Measurements from ENCODE around the gene SCYL2.
"Not testable (repeated sequence)": the region's sequence is repeated elsewhere in the genome, so short reads cannot be mapped to it uniquely, and the experiment has no call there.

SCYL2 gene
- 51.1 to 113 (median 90.9) reads per million in 9 experiments for total RNA-seq

GRCh38 chr12:100266835-100267602 is at the start of gene SCYL2, which contains the start of gene DEPDC4:
Gene SCYL2 (plus strand): TSS chr12:100267177. CDS start chr12:100282971, 15,794 bp downstream.
Gene DEPDC4 (minus strand): TSS chr12:100267079. CDS start chr12:100267076, 3 bp downstream.
- Mint-ChIP-seq H3K27me3 (no peaks in the 10 kb centered on the region), H3K4me1 (ENCODE audit: low read depth in 2 of 2) (peaks cover 18 to 34% of the 10 kb centered on the region in 2 donors), H3K9me3 (no peaks in the 10 kb centered on the region), H3K36me3 (ENCODE audit: insufficient read depth) (peaks cover 11% of the 10 kb centered on the region), H3K4me3 (peak within 1 kb of the TSS; percentile 99), H3K27ac (peak within 1 kb of the TSS; percentile 98 to 99)
- DNase-seq (peak; percentile 91 to 94 (median 93)), ATAC-seq (replicated peaks) (peak; percentile 88)

GRCh38 chr12:100219328-100220109 is 47.5 kb upstream of the SCYL2 start:
- peaks cover 80% of the 10 kb centered on the region for H3K36me3 Mint-ChIP-seq (ENCODE audit: insufficient read depth)

GRCh38 chr12:100221523-100221922 is 45.5 kb upstream of the SCYL2 start:
- ATAC-seq (replicated peaks) = no peak
- no peak for DNase-seq
- no peaks in the 10 kb centered on the region for H3K27me3 Mint-ChIP-seq
- H3K4me3 Mint-ChIP-seq = no peak overlapping the region
- H3K27ac Mint-ChIP-seq = no peak overlapping the region
- no peaks in the 10 kb centered on the region for H3K9me3 Mint-ChIP-seq
- no peaks in the 10 kb centered on the region for H3K4me1 Mint-ChIP-seq (ENCODE audit: low read depth in 2 of 2)
- H3K36me3 Mint-ChIP-seq (ENCODE audit: insufficient read depth) = peaks cover 81% of the 10 kb centered on the region

More at GRCh38 chr12:100219328-100220109, 47.5 kb upstream of the SCYL2 start:
- no peak overlapping the region for H3K4me3 Mint-ChIP-seq
- no peak overlapping the region for H3K27ac Mint-ChIP-seq
- no peaks in the 10 kb centered on the region for H3K9me3 Mint-ChIP-seq
- no peaks in the 10 kb centered on the region for H3K4me1 Mint-ChIP-seq (ENCODE audit: low read depth in 2 of 2)
- ATAC-seq (replicated peaks) = no peak
- no peak for DNase-seq
- no peaks in the 10 kb centered on the region for H3K27me3 Mint-ChIP-seq

- H3K36me3 Mint-ChIP-seq (ENCODE audit: insufficient read depth) = peaks cover 79% of the 10 kb centered on the region
- not testable (repeated sequence) for DNase-seq; H3K4me3 Mint-ChIP-seq; H3K27me3 Mint-ChIP-seq; H3K4me1 Mint-ChIP-seq (ENCODE audit: low read depth in 2 of 2); H3K9me3 Mint-ChIP-seq; H3K27ac Mint-ChIP-seq; ATAC-seq (replicated peaks)
Measured at GRCh38 chr12:100222173-100222572, 44.8 kb upstream of the SCYL2 start.

DNA sequence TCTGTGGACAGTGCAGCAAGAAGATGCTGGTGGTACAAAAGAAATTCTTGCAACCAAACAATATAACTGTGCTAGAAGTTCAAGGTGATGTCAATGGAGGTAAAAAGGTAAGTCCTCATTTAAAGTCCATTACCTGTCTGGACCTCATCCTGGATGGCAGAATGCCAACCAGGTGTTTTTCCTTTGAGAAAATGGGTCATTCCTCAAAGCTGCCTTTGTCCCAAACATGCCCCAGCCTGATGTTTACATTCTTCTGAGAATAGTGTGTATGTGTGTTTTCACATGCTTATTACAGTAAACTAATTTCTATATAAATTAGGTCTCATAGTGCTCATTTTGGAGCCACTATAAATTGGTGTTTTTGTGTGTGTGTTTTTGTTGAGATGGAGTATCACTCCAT is 41.5 kb upstream of the SCYL2 start:
- Mint-ChIP-seq H3K36me3 (ENCODE audit: insufficient read depth) (peaks cover 52% of the 10 kb centered on the region), H3K4me1 (ENCODE audit: low read depth in 2 of 2) (no peaks in the 10 kb centered on the region), H3K9me3 (no peaks in the 10 kb centered on the region), H3K27me3 (no peaks in the 10 kb centered on the region), H3K4me3 (no peak overlapping the region), H3K27ac (peak overlapping the region in 1 of 2 donors; percentile 28)
- DNase-seq = no peak
- ATAC-seq (replicated peaks) = no peak

DNA sequence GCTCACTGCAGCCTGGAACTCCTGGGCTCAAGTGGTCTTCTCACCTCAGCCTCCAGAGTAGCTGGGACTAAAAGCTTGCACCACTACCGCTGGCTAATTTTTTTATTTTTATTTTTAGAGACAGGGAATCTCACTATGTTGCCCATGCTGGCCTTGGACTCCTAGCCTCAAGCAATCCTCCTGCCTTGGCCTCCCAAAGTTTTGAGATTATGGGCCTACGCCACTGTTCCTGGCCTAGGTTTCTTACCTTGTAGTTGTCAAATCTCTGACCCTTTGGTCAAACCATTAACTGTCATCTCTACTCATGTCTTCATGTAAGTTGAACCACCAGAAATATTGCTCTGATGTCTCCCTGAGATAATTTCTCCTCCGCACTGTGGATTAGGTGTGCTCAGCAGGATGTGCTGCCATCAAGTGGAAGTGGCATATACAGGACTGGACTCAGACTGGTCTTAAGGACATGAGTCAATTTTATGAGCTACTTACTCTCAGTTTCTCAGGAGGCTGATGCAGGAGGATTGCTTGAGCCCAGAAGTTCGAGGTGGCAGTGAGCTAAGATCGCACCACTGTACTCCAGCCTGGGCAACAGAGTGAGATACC is 37.8 kb upstream of the SCYL2 start:
- Mint-ChIP-seq H3K4me1 (ENCODE audit: low read depth in 2 of 2) (no peaks in the 10 kb centered on the region), H3K9me3 (no peaks in the 10 kb centered on the region), H3K27me3 (no peaks in the 10 kb centered on the region), H3K27ac (no peak overlapping the region), H3K36me3 (ENCODE audit: insufficient read depth) (peaks cover 18% of the 10 kb centered on the region), H3K4me3 (no peak overlapping the region)
- ATAC-seq (replicated peaks) (no peak), DNase-seq (no peak)

DNA sequence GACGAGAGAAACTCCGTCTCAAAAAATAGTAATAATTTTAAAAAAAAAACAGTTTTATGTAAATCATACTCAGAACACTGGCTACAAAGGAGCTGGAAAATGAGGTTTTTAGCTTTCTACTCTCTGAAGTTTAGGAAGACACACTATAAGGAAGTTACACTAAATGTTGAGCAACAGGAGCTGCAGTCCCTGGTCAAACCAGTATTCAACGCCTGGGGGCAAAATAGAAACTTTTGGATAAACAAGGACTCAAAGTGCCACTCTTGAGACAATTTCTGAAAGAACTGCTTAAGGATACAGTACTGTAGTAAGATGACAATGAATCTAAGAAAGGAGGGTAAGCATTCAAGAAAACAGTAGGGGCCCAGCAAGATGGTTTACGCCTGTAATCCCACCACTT is 37.1 kb upstream of the SCYL2 start:
- H3K9me3 Mint-ChIP-seq = no peaks in the 10 kb centered on the region
- peaks cover 11% of the 10 kb centered on the region for H3K36me3 Mint-ChIP-seq (ENCODE audit: insufficient read depth)
- no peak overlapping the region for H3K4me3 Mint-ChIP-seq
- DNase-seq (no peak), ATAC-seq (replicated peaks) (no peak)
- H3K27ac Mint-ChIP-seq = no peak overlapping the region
- H3K4me1 Mint-ChIP-seq (ENCODE audit: low read depth in 2 of 2) = no peaks in the 10 kb centered on the region
- H3K27me3 Mint-ChIP-seq = no peaks in the 10 kb centered on the region

DNA sequence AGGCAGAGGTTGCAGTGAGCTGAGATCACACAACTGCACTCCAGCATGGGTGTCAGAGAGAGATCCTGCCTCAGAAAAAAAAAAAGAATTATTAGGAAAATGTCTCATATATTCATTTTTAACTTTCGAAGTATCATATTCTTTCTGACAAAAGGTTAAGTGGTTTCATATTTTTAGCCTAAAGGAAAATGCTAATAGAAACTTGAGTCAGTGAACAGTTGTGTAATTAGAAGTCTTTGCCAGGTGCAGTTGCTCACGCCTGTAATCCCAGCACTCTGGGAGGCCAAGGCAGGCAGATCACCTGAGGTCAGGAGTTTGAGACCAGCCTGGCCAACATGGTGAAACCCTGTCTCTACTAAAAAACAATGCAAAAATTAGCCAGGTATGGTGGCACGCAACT is 35.1 kb upstream of the SCYL2 start:
- not testable (repeated sequence) for ATAC-seq (replicated peaks); DNase-seq; H3K36me3 Mint-ChIP-seq (ENCODE audit: insufficient read depth); H3K4me3 Mint-ChIP-seq; H3K4me1 Mint-ChIP-seq (ENCODE audit: low read depth in 2 of 2); H3K27ac Mint-ChIP-seq; H3K9me3 Mint-ChIP-seq; H3K27me3 Mint-ChIP-seq

DNA sequence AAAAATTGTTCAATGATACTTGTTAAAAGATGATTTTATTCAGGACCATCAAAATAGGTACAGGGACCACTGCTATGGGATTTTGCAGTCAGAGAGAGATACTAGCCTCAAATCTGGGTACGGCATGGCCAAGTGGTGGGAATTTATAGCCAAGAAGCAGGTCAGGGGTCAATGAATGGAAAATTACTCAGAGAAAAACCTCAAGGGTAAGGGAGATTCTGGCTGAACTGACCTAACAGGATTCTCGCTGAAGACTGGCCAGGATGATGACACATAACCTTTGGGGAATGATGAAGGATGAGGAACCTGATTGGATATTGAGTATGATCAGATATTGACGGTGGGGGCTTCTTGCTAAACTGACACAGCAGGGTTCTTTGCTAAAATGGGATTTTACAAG is 32.8 kb upstream of the SCYL2 start:
- Mint-ChIP-seq H3K4me1 (ENCODE audit: low read depth in 2 of 2) (no peaks in the 10 kb centered on the region), H3K4me3 (no peak overlapping the region), H3K36me3 (ENCODE audit: insufficient read depth) (no peaks in the 10 kb centered on the region), H3K27ac (no peak overlapping the region), H3K9me3 (no peaks in the 10 kb centered on the region), H3K27me3 (no peaks in the 10 kb centered on the region)
- ATAC-seq (replicated peaks) (no peak), DNase-seq (no peak)

DNA sequence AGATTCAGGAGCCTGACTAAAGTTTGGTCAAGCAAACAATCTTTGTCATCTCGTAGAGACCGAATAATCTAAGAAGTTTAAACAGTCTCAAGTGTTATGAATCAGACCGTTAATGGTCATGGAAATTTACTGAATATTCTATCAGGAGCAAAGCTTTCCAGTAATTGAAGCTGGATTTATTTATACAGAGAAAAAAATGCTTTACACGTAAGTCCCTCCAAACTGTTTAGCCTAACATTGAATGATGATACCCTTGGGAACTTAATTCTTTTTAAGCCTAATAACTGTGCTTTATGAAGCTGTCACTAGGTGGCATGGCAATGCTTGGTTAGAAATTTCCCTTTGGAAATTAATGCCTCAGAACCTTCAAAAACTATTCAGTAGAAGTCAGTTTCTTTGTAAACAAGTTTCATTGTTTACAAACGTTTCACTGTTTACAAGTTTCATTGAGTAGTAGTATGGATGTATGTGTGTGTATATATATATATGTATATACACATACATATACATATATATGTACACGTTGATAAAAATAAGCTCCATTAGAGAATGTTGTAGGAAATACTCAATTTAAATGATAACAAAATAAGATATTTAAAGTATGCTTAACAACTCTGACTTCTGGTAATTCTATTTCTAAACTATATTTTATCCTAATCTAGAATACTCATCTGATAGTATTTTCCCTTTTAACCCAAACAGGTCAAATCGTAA is 32.2 kb upstream of the SCYL2 start:
- Mint-ChIP-seq H3K27ac (no peak overlapping the region), H3K27me3 (no peaks in the 10 kb centered on the region), H3K9me3 (no peaks in the 10 kb centered on the region), H3K4me3 (no peak overlapping the region), H3K36me3 (ENCODE audit: insufficient read depth) (no peaks in the 10 kb centered on the region), H3K4me1 (ENCODE audit: low read depth in 2 of 2) (no peaks in the 10 kb centered on the region)
- peak in 1 of 3 experiments; percentile 3 for DNase-seq
- ATAC-seq (replicated peaks) = no peak

GRCh38 chr12:100238801-100239200 is 28.2 kb upstream of the SCYL2 start:
- H3K36me3 Mint-ChIP-seq (ENCODE audit: insufficient read depth) = no peaks in the 10 kb centered on the region
- H3K4me1 Mint-ChIP-seq (ENCODE audit: low read depth in 2 of 2) = no peaks in the 10 kb centered on the region
- no peak for ATAC-seq (replicated peaks)
- H3K27ac Mint-ChIP-seq = no peak overlapping the region
- no peak for DNase-seq
- no peak overlapping the region for H3K4me3 Mint-ChIP-seq
- H3K9me3 Mint-ChIP-seq = no peaks in the 10 kb centered on the region
- H3K27me3 Mint-ChIP-seq = no peaks in the 10 kb centered on the region

DNA sequence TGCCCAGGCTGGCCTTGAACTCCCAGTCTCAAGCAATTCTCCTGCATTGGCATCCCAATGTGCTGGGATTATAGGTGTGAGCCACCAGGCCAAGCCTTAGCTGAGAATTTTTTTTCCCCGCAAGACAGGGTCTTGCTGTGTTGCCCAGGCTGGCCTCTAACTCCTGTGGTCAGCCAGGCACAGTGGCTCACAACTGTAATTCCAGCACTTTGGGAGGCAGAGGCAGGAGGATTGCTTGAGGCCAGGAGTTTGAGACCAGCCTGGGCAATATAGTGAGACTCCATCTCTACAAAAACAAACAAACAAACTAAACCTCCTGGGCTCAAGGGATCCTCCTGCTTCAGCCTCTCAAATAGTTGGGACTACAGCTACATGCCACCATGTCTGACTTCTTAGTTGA is 27.4 kb upstream of the SCYL2 start:
- H3K9me3 Mint-ChIP-seq = no peaks in the 10 kb centered on the region
- ATAC-seq (replicated peaks) = no peak

GRCh38 chr12:100243137-100243536 is 23.8 kb upstream of the SCYL2 start:
- Mint-ChIP-seq H3K27ac (no peak overlapping the region), H3K4me1 (ENCODE audit: low read depth in 2 of 2) (no peaks in the 10 kb centered on the region), H3K4me3 (no peak overlapping the region), H3K9me3 (no peaks in the 10 kb centered on the region), H3K36me3 (ENCODE audit: insufficient read depth) (no peaks in the 10 kb centered on the region), H3K27me3 (no peaks in the 10 kb centered on the region)
- DNase-seq (no peak), ATAC-seq (replicated peaks) (no peak)

More for the DNA sequence above, 27.4 kb upstream of the SCYL2 start:
- H3K36me3 Mint-ChIP-seq (ENCODE audit: insufficient read depth) = no peaks in the 10 kb centered on the region
- H3K4me3 Mint-ChIP-seq = no peak overlapping the region
- H3K4me1 Mint-ChIP-seq (ENCODE audit: low read depth in 2 of 2) = no peaks in the 10 kb centered on the region
- DNase-seq = no peak
- H3K27me3 Mint-ChIP-seq = no peaks in the 10 kb centered on the region
- H3K27ac Mint-ChIP-seq = no peak overlapping the region
